ENCODE data around the gene SMAD3. TPM values are rescaled to one million over a fixed set of nuclear protein-coding genes. Genes with fewer than 3 reads are reported as not detected.
"Not testable (repeated sequence)": the region's sequence is repeated elsewhere in the genome, so short reads cannot be mapped to it uniquely, and the experiment has no call there.

SMAD3 gene
- total RNA-seq, 1 donor from 2014 or later, result 5.4 TPM

- no peak for DNase-seq (ENCODE audit: low read depth in 2 of 2)
Measured at GRCh38 chr15:67062369-67062985, 2.9 kb upstream of the SMAD3 start.

DNA sequence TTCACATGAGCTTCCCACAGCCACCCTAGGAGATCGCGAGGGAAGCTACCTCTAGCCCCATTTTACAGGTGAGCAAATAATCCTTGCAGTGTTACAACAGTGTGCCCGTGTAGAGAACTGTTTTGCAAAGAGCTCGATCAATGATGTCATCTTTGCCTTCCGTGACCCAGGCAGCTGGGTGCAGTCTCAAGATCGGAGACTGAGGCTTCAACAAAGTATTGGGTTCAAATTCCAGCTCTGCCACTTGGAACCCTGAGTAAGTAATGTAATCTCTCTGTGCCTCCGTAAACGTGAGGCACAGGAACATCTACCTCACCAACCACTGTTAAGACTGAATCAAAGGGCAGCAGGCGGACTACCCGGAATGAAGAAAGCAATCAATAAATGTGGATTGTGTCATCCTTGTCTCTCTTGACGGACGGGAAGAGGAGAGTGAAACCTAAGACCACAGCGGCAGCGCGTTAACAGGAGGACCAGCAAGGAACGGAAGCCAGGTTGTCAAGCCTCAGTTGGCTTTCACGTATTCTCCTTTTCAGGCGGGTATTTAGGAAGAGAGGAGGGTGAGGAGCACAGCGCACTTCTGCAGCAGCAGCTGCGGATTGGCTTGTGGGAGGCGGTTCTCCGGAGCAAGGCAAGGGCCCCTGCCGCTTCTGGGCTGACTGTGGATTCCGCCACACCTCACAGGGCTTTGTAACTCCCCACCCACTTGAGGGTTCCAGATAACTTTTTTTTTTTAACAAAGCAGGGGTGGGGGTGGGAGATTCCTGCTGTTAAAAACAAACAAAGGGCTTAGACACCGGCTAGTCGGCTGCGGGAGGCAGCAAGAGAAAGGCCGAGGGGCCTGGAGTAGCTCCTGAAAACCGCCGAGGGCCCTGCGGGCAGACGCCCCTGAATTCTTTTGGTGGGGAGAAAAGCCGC lies 1.5 kb upstream of the SMAD3 start:
- DNase-seq (ENCODE audit: low read depth in 2 of 2), result no peak

DNA sequence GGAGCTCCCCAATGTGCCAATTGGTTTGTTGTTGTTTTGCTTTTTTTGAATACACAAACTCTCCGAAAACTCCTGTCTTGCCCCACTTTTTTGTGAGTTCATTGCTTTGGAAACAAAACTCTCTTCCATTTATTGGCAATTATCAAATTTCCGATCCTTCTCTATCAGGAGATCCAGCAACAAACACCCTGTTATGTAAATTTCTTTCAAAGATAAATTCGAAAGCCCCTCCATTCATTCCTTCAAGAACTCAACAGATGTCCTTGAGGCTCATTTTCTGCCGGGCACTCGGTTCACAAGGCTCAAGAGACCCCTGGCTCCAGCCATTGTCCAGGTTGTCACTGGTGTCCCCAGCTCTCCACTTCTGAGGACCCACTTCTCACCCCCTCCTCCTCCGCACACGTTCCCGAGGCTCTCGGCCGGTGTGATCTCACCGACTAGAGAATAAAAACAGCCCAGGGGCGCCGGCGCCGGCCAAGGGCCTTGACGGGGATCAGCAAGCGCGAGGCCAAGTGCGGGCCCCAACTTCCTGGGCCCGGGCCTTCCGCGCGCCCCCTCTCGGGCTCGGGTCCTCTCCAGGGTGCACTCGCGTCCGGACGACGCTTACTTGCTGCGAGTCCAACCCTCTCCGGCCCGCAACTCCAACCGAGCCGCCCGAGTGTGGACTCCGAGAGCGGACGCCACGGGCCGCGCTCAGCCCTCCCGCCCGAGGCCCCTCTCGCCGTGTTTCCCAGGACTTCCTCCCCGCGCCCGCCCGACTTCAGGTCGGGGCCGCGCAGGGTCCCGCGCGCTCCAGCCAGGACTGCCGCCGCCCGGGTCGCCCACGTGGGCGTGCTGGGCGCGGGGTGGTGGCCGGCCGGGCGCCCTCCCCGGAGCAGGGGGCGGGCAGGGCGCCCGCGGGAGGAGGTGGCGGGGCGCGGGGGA lies 533 bp upstream of the SMAD3 start:
- DNase-seq (ENCODE audit: low read depth in 2 of 2), result no peak

- peak; percentile 48 to 60 for DNase-seq (ENCODE audit: low read depth in 2 of 2)
Measured at GRCh38 chr15:67066041-67066958, 898 bp downstream of the SMAD3 start.

GRCh38 chr15:67066959-67067853 lies 1.8 kb downstream of the SMAD3 start:
- DNase-seq (ENCODE audit: low read depth in 2 of 2), result peak; percentile 33 to 61

- DNase-seq (ENCODE audit: low read depth in 2 of 2), result peak in 1 of 2 donors; percentile 36
Measured at GRCh38 chr15:67067930-67068551, 2.6 kb downstream of the SMAD3 start.

DNA sequence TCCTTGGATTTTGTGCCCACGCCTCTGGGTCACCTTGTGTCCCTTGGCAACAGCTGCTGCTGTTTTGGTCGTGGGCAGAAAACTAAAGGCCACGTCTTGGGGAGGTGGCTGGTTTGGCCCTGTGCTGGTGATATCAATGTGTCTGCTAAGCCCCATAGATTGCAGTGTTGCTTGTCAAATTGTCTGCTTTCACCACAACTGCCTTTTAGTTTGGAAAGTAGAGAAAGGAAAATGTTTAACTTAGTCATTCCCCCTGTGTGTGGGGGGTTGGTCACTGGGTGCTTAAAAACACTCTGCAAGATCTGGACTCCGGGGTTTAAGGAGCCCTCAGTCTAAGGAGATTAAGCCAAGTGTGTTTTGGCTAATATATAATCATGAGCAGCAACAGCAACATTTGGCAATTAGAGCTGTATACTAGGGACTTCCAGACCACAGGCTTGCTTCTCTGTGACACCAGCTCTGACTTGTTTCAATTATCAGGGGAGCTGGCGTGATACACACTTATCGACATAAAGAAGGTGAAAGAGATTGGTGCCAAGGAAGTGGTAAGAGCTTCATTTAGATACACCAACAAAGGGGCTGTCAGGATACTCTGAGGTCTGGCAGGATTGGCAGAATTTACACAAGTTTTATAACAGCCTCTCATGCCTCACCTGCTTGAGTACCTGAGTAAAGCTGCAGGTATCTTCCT lies 3.5 kb downstream of the SMAD3 start:
- DNase-seq (ENCODE audit: low read depth in 2 of 2), result peak in 1 of 2 donors; percentile 42

DNA sequence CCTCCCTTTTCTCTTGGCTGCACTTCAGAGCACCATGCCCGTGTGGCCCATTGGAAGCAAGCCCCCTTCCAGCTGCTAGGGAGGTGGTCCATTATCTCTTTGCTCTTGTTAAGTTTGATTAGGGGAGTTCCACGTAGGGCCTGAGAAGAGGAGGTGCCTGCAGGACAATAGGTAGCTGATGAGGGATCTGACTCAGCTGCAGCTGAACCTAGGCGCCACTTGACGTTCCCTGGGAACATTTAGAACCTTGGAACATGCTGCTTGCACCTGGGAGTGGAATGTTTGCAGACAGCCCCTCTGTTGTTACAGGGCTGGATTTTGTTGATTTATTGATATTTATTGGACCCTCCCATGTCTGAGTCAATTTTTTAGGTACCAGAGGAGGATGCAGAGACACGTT lies 4.7 kb downstream of the SMAD3 start:
- peak in 1 of 2 donors; percentile 52 for DNase-seq (ENCODE audit: low read depth in 2 of 2)

DNA sequence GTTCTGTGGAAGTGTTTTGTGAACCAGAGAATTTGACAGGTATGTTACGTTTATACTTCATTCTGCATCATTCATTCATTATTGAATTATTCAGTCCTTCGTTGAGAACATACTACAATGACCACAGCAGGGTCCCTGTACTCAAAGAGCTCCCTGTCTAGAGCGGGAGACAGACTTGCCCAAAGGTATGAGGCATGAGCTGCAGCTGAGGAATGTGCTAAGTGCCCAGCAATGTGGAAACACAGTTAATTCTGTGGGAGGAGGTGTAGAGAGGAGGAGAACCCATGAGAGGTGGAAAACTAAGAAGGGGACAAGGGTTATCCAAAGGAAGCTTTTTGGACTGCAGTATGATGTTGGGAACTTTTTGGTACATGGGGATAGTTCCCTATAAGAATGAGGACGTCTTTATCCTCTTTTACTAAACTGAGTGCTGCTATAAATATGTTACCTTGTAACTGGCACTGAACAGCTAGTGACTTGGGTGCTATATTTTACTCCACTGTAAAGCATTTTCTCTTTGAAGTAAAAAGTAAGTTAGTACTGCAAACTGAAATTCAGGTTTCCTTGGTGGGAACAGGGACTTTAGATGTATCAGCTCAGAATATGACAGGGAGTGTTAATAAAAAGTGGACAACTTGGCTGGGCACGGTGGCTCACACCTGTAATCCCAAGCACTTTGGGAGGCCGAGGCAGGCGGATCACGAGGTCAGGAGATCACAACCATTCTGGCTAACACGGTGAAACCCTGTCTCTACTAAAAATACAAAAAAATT lies 5.7 kb downstream of the SMAD3 start:
- no peak for DNase-seq (ENCODE audit: low read depth in 2 of 2)

DNA sequence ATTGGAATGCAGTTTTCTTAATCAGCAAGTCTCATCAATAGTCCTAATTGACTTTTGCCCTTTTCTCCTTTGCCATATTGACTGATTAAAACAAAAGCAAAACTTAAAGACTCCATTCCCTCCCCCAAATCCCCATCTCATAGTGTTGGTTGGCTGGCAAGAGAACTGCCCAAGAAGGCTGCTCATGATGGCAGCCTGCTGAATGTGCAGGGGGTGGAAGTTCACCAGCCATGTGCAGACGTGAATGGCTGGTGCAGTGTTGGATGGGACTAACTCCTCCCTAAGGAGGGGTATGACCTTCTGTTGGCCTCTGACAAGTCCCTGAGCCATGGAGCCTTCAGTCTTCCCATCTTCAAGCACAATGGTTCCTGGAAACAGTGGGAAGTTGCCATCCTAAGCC lies 7.0 kb downstream of the SMAD3 start:
- DNase-seq (ENCODE audit: low read depth in 2 of 2), result no peak

GRCh38 chr15:67072958-67073357 lies 7.6 kb downstream of the SMAD3 start:
- DNase-seq (ENCODE audit: low read depth in 2 of 2), result no peak

DNA sequence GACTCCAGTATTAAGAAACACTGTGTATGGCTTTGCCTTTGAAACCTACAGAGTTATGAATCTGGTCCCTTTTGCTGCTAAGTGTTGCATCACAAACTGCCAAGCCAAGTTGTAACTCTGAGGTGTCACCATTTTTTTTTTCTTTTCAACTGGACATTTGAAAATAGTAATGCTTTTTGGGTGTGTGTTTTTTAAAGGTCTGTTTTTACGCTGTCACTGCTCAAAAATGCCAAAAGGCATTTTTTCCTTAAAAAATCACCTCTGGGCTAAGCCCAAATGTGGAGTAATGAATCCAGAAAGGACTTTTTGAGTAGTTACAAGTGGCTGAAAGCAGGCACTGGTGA lies 9.5 kb downstream of the SMAD3 start:
- no peak for DNase-seq (ENCODE audit: low read depth in 2 of 2)

GRCh38 chr15:67075555-67076135 lies 10.2 kb downstream of the SMAD3 start:
- DNase-seq (ENCODE audit: low read depth in 2 of 2), result not testable (repeated sequence)

DNA sequence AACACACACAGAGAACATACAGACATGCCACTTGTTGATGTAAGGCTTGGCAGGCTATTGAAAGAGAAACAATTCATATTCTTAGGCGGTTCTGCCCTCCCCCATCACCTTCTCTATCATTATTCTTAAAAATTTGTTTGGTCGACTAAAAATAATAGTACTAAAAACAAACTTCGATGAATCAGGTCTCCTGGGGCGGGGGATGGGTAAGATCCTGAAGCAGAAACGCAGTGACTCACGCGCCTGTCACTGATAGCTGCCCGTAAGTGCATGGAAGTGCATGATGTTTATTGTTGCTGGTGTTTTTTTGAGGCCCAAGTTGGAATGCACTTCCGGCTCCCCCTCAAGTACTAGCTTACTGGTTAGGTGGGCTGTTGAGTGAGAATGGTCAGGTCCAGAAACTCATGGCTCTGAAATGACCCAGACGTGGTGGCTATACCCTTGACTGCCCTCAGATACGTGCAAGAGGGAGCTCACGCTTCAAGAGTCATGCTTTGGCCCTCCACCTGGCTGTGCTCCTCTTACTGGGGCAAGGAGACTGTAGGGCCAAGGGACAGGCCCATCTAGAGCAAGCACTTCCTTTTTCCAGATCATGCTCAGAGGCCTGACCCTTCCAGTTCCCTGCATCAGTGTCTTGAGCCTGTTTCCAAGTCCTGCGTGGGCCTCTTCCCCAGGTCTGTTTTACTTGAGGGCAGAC lies 10.9 kb downstream of the SMAD3 start:
- DNase-seq (ENCODE audit: low read depth in 2 of 2), result peak; percentile 61 to 93

DNA sequence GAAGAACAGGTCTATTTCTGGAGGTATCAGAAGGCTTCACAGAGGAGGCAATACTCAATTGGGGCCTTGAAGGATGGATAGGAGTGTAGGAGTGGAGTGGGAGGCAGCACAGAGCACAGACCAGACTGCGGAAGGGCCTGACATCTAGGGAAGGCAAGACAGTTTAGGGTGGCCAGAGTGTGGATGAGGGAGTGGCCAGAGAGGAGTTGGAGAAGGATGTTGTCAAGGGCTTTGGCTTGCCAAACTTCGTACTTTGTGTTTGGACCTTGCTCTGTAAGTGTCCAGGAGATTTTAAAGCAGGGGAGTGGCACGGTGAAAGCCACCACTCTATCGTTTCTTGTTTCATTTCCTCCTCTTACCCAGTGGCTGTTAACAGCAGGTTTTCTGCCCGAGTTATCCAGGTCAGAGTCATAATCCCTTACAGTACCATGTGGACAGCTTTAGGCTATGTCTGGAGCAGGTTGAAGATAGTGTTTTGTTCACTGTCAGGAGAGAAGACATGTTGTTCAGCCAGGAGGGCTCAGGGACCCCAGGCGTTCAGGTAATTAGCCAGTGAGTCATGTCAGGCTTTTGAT lies 12.3 kb downstream of the SMAD3 start:
- no peak for DNase-seq (ENCODE audit: low read depth in 2 of 2)

DNA sequence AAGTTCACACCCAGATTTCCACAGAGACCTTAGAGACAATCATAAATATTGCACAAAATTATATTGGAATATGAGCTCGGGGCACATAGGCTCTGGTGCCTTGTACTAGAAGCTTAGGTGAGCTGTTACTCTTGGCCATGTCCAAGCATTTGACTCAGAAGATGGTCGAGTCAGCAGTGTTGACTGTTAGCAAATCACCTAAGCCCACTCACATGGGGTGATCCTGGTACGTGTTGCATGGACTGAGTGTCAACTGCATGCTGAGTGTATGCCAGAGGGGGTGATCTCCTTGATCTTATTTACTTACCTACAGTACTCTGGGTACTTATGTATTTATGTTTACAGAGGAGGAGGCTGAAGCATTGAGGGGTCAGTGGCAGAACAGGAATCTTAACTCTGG lies 14.0 kb downstream of the SMAD3 start:
- no peak for DNase-seq (ENCODE audit: low read depth in 2 of 2)

All from lung microvascular endothelial cell (primary cell).